Tibial artery (tissue), 4 donors: ENCODE results near the gene TMPRSS6.
A peak's percentile ranks its signal among the peaks of the same experiment; 100 is the strongest.

Source experiments
- DNase-seq, 2 donors: peaks; one replicate each; pipeline ENCODE4 v3.0.0-alpha.2; 2019
- H3K27ac ChIP-seq, 2 donors: fragments of 200-600 bp; sonication (generic) in 1 of 2; 1 replicate in 1 of 2; 2 replicates in 1 of 2; pipeline ENCODE4 v1.5.1; 2018 to 2019; ENCODE audit warnings: mild to moderate bottlenecking in 1 of 2
- H3K27me3 ChIP-seq, 2 donors: fragments of 200-600 bp; sonication (generic) in 1 of 2; one replicate each; pipeline versions ENCODE4 v1.5.1 to v1.6.0; 2016 to 2019
- H3K36me3 ChIP-seq, 3 donors: fragments of 200-600 bp; sonication (generic) in 2 of 3; one replicate each; pipeline ENCODE4 v1.5.1; 2016 to 2019; ENCODE audit warnings: mild to moderate bottlenecking in 2 of 3
- H3K4me1 ChIP-seq, 4 donors: fragments of 200-600 bp; sonication (generic) in 2 of 4; 1 replicate in 3 of 4; 2 replicates in 1 of 4; pipeline ENCODE4 v1.5.1; 2016 to 2019
- H3K4me3 ChIP-seq, 2 donors: fragments of 200-600 bp; sonication (generic) in 1 of 2; 1 replicate in 1 of 2; 2 replicates in 1 of 2; pipeline ENCODE4 v1.5.1; 2018 to 2019; ENCODE audit warnings: mild to moderate bottlenecking in 2 of 2
- H3K9me3 ChIP-seq, 3 donors: fragments of 200-600 bp; sonication (generic) in 1 of 3; one replicate each; pipeline ENCODE4 v1.5.1; 2016 to 2019
- CTCF ChIP-seq, 2 experiments: fragments of 200-600 bp in 1 of 2; fragments of 450-650 bp in 1 of 2; IDR thresholded peaks; one replicate each; pipeline ENCODE4 v1.5.1; 2017 to 2019; ENCODE audit warnings: antibody characterized with exemption in 2 of 2, mild to moderate bottlenecking in 1 of 2, moderate library complexity in 1 of 2
- intact Hi-C: fragments of 100-400 bp; cut with DNase I; formaldehyde crosslinking; loops from one replicate; pipeline ENCODE4 v1.15.0; 2023; ENCODE audit warnings: low total_unique reads

Gene TMPRSS6

GRCh38 chr22:37018086-37018814 is 91.3 kb downstream of the TMPRSS6 start:
- intact Hi-C loops: no loop called here
- Histone ChIP-seq H3K9me3 (no peaks in the 10 kb centered on the region), H3K27ac (peak overlapping the region; percentile 89 to 93), H3K4me3 (peak overlapping the region; percentile 98), H3K4me1 (peaks cover 0 to 51% (median 35%) of the 10 kb centered on the region in 4 donors), H3K27me3 (no peaks in the 10 kb centered on the region), H3K36me3 (peaks cover 0 to 10% (median 0%) of the 10 kb centered on the region in 3 donors)
- no peak for DNase-seq
- TF ChIP-seq CTCF (IDR thresholded peaks at IDR 0.05): no peak

DNA sequence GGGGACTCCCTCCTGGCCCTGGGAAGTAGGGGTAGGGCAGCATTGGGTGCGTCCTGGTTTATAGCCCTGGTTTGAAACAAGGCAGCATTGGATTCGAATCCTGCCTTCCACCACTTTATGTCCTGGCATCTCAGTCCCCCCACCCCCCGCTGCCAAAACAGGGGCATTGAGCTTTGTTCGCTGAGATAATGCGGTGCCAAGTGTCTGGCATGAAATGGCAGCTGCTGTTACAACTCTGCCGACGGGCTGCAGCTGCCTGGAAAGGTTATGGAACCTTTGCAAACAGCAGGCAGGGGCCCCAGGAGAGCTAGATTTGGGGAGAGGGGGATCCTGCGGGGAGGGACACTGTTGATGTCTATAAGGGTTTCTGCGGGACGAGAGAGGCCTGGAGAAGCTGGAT is 92.2 kb downstream of the TMPRSS6 start:
- Histone ChIP-seq H3K4me3 (no peak overlapping the region), H3K27me3 (no peaks in the 10 kb centered on the region), H3K36me3 (peaks cover 0 to 10% (median 0%) of the 10 kb centered on the region in 3 donors), H3K4me1 (peaks cover 0 to 44% (median 35%) of the 10 kb centered on the region in 4 donors), H3K27ac (no peak overlapping the region), H3K9me3 (no peaks in the 10 kb centered on the region)
- no peak for TF ChIP-seq CTCF (IDR thresholded peaks at IDR 0.05)
- intact Hi-C loops: no loop called here
- DNase-seq: no peak

DNA sequence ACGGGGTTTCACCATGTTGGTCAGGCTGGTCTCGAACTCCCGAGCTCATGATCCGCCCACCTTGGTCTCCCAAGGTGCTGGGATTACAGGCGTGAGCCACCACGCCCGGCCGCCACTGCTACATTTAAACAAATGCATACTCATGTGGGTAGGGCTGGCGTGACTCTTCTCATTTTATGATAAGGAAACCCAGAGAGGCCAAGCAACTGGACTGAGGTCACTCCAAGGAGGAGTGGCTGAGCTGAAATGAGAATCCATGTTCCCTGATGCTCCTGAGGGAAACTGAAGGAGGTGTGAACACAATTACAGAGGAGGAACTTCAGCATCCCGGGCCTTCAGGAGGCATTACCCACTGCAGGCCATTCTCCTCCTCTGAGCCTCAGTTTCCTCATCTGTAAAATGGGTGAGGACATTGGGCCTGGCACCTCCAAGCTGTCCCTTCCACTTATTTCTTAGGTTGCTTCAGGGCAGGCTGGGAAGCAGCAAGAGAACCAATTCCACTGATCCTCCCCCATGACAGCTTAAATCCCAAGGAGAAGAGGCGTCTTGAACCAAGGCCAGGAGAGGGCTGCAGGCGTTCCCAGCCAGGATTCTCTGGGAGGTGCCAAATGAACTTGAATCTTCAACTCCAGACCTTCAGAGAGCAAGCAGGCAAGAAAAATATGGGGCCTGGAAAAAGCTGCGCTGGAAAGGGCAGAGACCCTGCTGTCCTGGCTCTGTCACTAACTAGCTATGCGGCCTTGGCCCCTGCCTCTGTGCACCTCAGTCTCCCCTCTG is 93.2 kb downstream of the TMPRSS6 start:
- intact Hi-C loops: no loop called here
- H3K4me3 ChIP-seq: no peak overlapping the region
- no peak for DNase-seq
- H3K9me3 ChIP-seq: no peaks in the 10 kb centered on the region
- H3K27ac ChIP-seq: no peak overlapping the region
- H3K4me1 ChIP-seq: peaks cover 0 to 38% (median 33%) of the 10 kb centered on the region in 4 donors
- no peak for TF ChIP-seq CTCF (IDR thresholded peaks at IDR 0.05)
- no peaks in the 10 kb centered on the region for H3K27me3 ChIP-seq
- peaks cover 0 to 10% (median 0%) of the 10 kb centered on the region in 3 donors for H3K36me3 ChIP-seq

GRCh38 chr22:37015587-37015878 is 94.0 kb downstream of the TMPRSS6 start:
- Histone ChIP-seq H3K27me3 (no peaks in the 10 kb centered on the region), H3K4me1 (peaks cover 0 to 30% (median 25%) of the 10 kb centered on the region in 4 donors), H3K9me3 (no peaks in the 10 kb centered on the region), H3K4me3 (no peak overlapping the region), H3K36me3 (peaks cover 0 to 13% (median 0%) of the 10 kb centered on the region in 3 donors), H3K27ac (no peak overlapping the region)
- no peak for TF ChIP-seq CTCF (IDR thresholded peaks at IDR 0.05)
- intact Hi-C loops: no loop called here
- DNase-seq: no peak
